ENCODE results near the gene FLVCR2. TPM values are rescaled to one million over a fixed set of nuclear protein-coding genes. Genes with fewer than 3 reads are reported as not detected.

The FLVCR2 gene
- total and polyA plus RNA-seq, 2 of the 13 experiments (the other 11 are each of a cell fraction or from before 2014, with no cell fraction given): 9.9 to 10.5 TPM

DNA sequence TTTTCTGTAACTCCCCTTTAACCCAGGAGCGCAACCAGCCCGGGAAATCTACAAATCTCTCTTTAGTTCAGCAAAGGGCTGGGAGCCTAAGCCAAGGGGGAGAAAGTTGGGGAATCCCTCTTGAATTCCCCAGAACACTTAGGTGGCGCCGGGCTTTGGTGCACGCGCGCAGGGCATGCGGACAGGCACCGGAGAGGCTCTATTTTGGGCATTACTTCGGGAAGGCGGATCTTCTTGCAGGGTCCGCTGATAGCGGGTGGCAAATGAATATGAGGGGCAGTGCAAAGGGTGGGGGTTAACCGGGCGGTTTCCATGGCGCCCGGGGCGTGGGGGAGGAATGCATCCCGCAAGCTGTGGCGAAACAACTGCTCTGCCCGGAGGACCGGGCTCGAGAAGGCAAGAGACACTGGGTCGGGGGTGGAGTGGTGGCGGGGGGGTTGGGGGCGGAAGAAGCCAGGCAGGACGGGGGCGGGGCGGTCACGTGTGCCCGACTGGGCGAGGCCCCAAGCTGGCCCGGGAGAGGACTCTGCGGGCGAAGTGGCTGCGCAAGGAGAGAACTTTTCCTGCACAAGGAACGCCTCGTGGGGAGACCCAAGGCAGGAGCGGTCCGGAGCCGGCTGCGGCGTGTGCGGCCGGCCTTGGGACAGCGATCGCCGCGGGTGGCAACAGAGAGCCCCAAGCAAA is at the start of gene FLVCR2 (continued):
- TF ChIP-seq MED8 (CRISPR knock-in tag; IDR thresholded peaks at IDR 0.05; ENCODE audit: insufficient replicate concordance): no peak
- TF ChIP-seq GMEB2 (CRISPR knock-in tag; IDR thresholded peaks at IDR 0.05; ENCODE audit: low read depth): no peak
- TF ChIP-seq ZNF430 (CRISPR knock-in tag; IDR thresholded peaks at IDR 0.05): no peak
- TF ChIP-seq, protein P1, sequence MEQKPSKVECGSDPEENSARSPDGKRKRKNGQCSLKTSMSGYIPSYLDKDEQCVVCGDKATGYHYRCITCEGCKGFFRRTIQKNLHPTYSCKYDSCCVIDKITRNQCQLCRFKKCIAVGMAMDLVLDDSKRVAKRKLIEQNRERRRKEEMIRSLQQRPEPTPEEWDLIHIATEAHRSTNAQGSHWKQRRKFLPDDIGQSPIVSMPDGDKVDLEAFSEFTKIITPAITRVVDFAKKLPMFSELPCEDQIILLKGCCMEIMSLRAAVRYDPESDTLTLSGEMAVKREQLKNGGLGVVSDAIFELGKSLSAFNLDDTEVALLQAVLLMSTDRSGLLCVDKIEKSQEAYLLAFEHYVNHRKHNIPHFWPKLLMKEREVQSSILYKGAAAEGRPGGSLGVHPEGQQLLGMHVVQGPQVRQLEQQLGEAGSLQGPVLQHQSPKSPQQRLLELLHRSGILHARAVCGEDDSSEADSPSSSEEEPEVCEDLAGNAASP (CRISPR knock-in tag; IDR thresholded peaks at IDR 0.05; ENCODE audit: borderline replicate concordance): no peak
- TF ChIP-seq ZNF124 (CRISPR knock-in tag; IDR thresholded peaks at IDR 0.05): no peak
- no peak for TF ChIP-seq NKX3-1 (CRISPR knock-in tag; IDR thresholded peaks at IDR 0.05)
- 0 out of 2 replicates have a peak, but pooled peaks have one; percentile 40 for TF ChIP-seq ZNF878 (CRISPR knock-in tag; IDR thresholded peaks at IDR 0.05)
- no peak for TF ChIP-seq HOXD1 (CRISPR knock-in tag; IDR thresholded peaks at IDR 0.05)
- TF ChIP-seq NFAT5 (CRISPR knock-in tag; IDR thresholded peaks at IDR 0.05): no peak
- peak; percentile 53; the same call in 1 of the 2 replicates for TF ChIP-seq MYC (CRISPR knock-in tag; IDR thresholded peaks at IDR 0.05; ENCODE audit: borderline replicate concordance)
- TF ChIP-seq BRF2 (CRISPR knock-in tag; IDR thresholded peaks at IDR 0.05): no peak
- TF ChIP-seq, protein P2, sequence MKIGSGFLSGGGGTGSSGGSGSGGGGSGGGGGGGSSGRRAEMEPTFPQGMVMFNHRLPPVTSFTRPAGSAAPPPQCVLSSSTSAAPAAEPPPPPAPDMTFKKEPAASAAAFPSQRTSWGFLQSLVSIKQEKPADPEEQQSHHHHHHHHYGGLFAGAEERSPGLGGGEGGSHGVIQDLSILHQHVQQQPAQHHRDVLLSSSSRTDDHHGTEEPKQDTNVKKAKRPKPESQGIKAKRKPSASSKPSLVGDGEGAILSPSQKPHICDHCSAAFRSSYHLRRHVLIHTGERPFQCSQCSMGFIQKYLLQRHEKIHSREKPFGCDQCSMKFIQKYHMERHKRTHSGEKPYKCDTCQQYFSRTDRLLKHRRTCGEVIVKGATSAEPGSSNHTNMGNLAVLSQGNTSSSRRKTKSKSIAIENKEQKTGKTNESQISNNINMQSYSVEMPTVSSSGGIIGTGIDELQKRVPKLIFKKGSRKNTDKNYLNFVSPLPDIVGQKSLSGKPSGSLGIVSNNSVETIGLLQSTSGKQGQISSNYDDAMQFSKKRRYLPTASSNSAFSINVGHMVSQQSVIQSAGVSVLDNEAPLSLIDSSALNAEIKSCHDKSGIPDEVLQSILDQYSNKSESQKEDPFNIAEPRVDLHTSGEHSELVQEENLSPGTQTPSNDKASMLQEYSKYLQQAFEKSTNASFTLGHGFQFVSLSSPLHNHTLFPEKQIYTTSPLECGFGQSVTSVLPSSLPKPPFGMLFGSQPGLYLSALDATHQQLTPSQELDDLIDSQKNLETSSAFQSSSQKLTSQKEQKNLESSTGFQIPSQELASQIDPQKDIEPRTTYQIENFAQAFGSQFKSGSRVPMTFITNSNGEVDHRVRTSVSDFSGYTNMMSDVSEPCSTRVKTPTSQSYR (CRISPR knock-in tag; IDR thresholded peaks at IDR 0.05; ENCODE audit: borderline replicate concordance): 0 out of 2 replicates have a peak, but pooled peaks have one; percentile 7
- no peak for TF ChIP-seq CREBL2 (CRISPR knock-in tag; IDR thresholded peaks at IDR 0.05; ENCODE audit: borderline replicate concordance)
- TF ChIP-seq GATAD1 (CRISPR knock-in tag; IDR thresholded peaks at IDR 0.05): 0 out of 2 replicates have a peak, but pooled peaks have one; percentile 12
- no peak for TF ChIP-seq ZNF496 (CRISPR knock-in tag; IDR thresholded peaks at IDR 0.05; ENCODE audit: insufficient replicate concordance)
- TF ChIP-seq ASH2L (IDR thresholded peaks at IDR 0.05; ENCODE audit: insufficient read length, low read depth, low read length): peak; percentile 57

Measured in HepG2 (cell line).